ENCODE results near the gene DNAJA1.
A peak's percentile ranks its signal among the peaks of the same experiment; 100 is the strongest.

The DNAJA1 gene

DNA sequence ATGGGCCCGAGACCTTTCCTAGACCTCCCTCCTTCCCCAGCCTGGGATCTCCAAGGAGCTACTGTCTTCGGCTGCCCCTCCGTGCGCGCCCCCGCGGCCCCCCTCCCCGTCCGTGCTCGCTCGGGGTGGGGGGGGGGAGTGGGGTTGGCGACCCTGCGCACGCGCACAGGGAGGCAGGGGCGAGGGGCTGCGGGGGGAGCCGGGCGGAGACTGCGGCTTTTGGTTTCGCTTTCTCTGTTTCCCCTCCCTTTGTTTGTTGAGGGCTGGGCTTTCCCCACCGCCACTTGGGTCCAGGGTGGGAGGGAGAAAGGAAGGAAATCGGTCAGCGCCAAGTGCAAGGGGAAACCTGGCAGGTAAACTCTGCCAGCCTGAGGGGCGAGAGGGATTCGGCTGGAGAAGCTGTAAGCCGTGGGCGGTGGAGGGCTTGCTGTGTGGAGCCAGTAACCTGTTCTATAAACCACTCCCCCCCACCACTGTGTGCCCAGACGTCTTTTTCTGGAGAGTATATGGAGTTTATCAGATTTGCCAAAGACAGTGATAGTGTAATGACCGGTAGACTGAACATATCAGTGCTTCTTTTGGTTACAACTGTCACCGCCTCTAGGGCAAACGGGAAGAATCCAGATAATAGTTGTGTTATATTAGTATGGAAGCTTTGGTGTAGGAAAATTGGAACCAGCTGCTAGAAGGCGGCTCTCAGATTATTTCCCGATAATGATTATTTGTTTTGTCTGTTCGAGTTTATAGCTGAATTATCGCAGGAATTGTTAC lies 684 bp downstream of the DNAJA1 start:
- peak in 3 of 4 experiments; percentile 52 to 70 (median 65) for DNase-seq (ENCODE audit: low read depth in 4 of 4, low spot score in 1 of 4)

DNA sequence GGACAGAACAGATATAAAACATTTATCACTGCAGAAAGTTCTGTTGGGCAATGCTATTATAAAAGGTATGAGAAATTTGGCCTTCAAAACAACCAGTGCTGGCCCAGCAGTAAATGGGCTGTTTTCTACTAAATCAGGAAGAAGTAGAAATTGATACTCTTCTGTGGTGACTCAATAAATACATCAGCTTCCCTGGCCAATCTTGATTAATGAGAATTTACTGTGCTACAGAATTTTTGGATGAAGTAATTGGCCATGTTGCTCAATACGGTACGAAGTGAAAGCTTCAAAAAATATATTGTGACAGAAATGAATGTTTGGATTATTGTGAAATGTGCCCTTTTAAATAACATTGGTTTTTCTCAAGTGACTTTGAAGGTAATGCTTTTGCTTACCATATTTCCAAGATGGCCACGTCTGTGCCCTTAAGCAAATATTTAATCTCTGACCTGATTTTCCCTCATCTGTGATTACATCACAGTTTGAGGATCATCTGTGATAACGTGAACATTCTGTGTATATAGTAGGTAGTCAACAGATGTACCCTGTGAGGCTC lies 4.2 kb downstream of the DNAJA1 start:
- no peak for DNase-seq (ENCODE audit: low read depth in 4 of 4, low spot score in 1 of 4)

- no peak for DNase-seq (ENCODE audit: low read depth in 4 of 4, low spot score in 1 of 4)
Observed at GRCh38 chr9:33030285-33030684, 5.2 kb downstream of the DNAJA1 start.

GRCh38 chr9:33032292-33032691 lies 7.2 kb downstream of the DNAJA1 start:
- DNase-seq (ENCODE audit: low read depth in 4 of 4, low spot score in 1 of 4), result no peak

GRCh38 chr9:33032865-33033264 lies 7.8 kb downstream of the DNAJA1 start:
- no peak for DNase-seq (ENCODE audit: low read depth in 4 of 4, low spot score in 1 of 4)

- DNase-seq (ENCODE audit: low read depth in 4 of 4, low spot score in 1 of 4), result no peak
Observed at GRCh38 chr9:33040792-33041431, 15.8 kb downstream of the DNAJA1 start.

DNA sequence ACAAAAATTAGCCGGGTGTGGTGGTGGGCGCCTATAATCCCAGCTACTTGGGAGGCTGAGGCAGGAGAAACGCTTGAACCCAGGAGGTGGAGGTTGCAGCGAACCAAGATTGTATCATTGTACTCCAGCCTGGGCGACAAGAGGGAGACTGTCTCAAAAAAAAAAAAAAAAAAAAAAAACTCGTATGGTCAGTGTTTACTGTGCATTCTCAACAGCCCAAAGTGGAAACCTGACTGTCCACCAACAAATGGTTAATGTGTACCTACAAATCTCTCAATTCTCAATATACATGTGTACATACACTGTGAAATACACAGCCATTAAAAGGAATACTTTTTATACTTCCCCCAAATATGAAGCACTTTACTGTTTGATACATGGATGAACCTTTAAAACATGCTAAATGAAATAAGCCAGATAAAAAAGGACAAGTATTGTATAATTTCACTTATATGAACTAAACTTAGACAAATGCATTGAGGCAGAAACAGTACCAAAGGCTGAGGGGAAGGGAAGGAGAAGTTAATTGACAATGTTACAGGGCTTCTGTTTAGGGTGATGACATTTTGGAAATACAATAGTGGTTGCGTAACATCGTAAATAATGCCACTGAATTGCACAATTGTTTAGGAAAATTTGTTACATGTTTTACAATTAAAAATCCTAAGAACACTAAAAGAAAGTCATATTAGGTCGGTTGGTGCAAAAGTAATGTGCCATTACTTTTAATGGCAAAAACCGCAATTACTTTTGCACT lies 16.5 kb downstream of the DNAJA1 start:
- DNase-seq (ENCODE audit: low read depth in 4 of 4, low spot score in 1 of 4), result no peak

GRCh38 chr9:33042473-33042872 lies 17.4 kb downstream of the DNAJA1 start:
- no peak for DNase-seq (ENCODE audit: low read depth in 4 of 4, low spot score in 1 of 4)

GRCh38 chr9:33043671-33044070 lies 18.6 kb downstream of the DNAJA1 start:
- DNase-seq (ENCODE audit: low read depth in 4 of 4, low spot score in 1 of 4), result no peak

DNA sequence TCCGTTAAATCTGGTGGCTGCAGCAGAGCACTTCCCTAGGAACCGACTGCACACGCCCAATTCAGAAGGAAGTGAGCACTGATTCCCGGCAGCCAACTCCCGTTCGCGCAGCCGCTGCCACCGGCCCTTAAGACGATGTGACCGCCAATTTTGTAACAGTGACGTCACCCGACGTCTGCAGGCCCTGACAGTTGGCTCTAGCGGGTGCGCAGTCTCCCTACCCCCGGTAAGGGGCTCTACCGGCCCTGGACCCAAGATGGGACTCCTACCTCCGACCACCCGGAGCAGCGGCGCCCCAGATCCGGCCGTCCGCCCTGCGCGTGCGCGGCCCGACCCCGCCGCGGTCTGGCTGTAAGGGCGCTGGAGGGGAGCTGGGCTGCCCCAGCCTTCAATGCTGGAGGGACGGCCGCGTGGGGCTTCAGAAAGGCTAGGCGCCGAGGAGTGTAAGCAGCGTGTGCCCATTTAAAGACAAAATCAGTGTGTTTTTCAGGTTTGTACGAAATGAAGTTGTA lies 19.1 kb downstream of the DNAJA1 start:
- peak in 2 of 4 experiments; percentile 39 to 47 for DNase-seq (ENCODE audit: low read depth in 4 of 4, low spot score in 1 of 4)

DNA sequence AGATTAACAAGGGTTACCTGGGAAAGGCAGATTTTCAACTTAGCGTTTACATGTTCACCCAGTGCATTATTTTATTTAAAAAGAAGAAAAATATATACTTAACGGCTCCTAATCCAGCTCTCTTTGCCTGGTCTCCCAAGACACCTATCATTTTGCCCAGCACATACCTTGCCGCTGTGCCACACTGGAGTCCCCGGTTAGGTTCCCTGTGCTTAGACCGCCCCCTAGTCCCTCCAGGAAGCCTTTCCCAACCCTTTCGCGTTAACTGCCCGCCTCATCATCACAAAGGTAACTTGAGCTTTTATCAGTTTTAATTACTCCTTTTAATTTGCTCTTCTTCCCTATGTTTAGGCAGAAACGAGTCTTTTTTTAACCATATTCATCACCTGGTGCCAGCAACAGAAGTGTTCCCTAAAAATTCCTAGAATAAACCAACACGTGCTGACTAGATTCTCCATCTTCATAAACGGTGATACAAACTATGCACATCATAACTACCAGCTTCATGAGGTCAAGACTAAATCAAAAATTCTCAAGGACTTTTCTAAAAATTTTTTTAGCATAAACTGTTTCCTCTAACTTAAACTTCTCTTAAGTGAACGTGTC lies 19.7 kb downstream of the DNAJA1 start:
- DNase-seq (ENCODE audit: low read depth in 4 of 4, low spot score in 1 of 4), result no peak

DNA sequence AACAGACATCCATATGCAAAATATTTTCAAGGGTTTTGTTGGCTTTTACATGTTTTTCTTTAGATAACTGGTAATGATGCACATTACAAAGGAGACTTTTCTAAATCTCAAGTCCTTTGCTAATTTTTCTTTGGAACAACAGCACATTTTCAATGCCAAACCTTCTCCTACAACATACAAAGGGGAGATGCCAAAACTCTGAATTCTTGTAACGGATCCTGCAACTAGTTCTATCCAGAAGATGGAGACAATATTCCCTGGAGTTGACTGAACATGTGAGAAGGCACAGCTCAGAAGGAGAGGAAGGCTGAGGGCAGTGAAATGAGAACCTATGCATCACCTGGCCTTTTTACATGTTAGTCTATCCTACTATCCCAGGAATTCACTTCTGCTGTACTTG lies 21.0 kb downstream of the DNAJA1 start:
- no peak for DNase-seq (ENCODE audit: low read depth in 4 of 4, low spot score in 1 of 4)

GRCh38 chr9:33048054-33048465 lies 23.0 kb downstream of the DNAJA1 start:
- no peak for DNase-seq (ENCODE audit: low read depth in 4 of 4, low spot score in 1 of 4)

DNA sequence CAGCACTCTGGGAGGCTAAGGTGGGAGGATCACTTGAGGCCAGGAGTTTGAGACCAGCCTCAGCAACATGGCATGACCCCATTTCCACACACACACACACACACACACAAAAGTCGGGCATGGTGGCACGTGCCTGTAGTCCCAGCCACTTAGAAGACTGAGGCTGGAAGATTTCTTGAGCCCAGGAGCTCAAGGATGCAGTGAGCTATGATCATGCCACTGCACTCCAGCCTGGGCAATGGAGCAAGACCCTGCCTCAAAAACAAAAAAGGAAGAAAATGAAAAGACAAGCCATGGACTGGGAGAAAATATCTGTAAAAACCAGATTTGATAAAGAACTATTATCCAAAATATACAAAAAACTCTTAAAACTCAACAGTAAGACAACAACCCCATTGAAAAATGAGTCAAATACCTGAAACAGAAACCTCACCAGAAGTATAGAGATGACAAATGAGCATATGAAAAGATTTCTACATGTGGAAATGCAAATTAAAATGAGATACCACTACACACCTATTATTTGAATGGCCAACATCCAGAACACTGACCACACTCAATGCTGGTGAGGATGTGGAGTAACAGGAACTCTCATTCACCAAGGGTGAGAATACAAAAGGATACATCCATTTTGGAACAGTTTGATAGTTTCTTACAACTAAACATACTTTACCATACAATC lies 24.7 kb downstream of the DNAJA1 start:
- DNase-seq (ENCODE audit: low read depth in 4 of 4, low spot score in 1 of 4), result no peak

DNA sequence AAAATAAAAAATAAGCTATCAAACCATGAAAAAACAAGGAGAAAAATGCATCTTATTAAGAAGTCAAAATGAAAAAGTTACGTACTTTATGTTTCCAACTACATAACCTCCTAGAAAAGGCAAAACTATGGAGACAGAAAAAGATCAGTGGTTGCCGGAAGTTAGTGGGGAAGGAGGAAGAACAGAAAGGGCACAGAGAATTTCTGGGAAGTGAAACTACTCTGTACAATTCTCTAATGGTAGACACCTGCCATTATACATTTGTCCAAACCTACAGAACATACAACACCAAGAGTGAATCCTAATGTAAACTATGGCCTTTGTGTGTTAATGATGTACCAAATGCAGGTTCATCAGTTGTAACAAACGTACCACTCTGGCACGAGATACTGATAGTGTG lies 26.1 kb downstream of the DNAJA1 start:
- DNase-seq (ENCODE audit: low read depth in 4 of 4, low spot score in 1 of 4), result no peak

DNA sequence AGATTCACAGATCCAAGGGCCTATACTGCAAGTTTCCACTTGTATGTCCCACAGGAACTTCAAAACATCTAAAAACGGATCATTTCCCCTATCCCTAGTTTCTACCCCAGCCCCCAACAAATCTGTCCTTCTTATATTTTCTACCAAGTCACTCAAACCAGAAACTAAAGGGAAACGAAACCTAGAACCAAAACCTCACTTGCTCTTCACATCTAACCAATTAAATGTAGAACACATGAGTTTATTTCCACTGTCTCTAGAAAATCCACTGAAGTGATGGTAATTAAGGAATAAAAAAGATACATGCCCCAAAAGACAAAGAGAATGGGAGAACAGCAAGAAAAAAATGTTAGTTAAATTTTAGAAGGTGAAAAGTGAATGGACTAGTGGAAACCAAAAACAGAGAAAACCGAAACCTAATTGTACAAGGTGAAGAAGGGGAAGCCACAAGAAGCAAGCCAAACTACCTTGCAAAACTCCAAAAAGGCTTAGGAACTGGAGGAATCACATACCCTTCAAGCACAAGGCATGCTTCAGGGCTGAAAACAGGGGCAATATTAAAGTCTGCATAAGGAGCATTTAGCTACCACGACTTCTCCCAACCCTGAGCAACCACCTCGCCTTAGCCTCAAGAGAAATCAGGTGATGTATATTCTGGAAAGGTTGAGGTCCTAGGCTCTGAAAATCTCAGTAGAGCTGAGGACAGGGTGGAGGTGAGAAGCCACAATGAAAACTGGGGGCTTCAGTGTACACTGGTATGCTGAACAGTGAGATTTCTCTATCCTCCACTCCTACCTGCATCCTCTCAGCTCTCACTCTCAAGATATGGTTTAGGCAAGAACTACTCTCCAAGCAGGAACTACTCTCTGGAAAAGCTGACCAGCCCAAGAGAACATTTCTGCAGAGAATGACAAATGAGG lies 40.3 kb downstream of the DNAJA1 start:
- DNase-seq (ENCODE audit: low read depth in 4 of 4, low spot score in 1 of 4), result no peak

GRCh38 chr9:33068991-33069390 lies 43.9 kb downstream of the DNAJA1 start:
- DNase-seq (ENCODE audit: low read depth in 4 of 4, low spot score in 1 of 4), result no peak

GRCh38 chr9:33076046-33077004 lies 51.3 kb downstream of the DNAJA1 start, which contains the start of gene SMU1:
Gene SMU1 (minus strand): TSS chr9:33076674. CDS start chr9:33076608, 66 bp downstream.
- peak; percentile 83 to 93 (median 88) for DNase-seq (ENCODE audit: low read depth in 4 of 4, low spot score in 1 of 4)

All from stimulated activated CD4-positive, alpha-beta T cell treated with anti-CD3 and anti-CD28 coated beads, Interleukin-1b, Interleukin-23, amount 100 ng/mL, for 24 hours (primary cell).